ENCODE results near the gene CDC5L.

DNA sequence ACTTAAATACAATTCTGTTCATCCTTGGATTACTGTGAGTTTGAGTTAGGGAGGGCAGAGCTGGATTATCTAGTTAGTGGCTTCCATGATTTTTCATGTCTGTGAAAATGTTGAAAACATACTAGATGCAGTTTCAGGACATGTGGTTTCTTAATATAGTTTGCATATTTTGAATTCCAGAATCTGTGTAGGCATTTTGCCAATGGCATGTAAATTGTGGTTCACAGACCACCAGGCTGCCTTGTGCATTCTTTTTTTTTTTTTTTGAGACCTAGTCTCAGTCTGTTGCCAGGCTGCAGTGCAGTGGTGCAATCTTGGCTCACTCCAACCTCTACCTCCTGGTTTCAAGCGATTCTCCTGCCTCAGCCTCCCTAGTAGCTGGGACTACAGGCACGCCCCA lies 42.8 kb downstream of the CDC5L start:
- TF ChIP-seq, protein P1, sequence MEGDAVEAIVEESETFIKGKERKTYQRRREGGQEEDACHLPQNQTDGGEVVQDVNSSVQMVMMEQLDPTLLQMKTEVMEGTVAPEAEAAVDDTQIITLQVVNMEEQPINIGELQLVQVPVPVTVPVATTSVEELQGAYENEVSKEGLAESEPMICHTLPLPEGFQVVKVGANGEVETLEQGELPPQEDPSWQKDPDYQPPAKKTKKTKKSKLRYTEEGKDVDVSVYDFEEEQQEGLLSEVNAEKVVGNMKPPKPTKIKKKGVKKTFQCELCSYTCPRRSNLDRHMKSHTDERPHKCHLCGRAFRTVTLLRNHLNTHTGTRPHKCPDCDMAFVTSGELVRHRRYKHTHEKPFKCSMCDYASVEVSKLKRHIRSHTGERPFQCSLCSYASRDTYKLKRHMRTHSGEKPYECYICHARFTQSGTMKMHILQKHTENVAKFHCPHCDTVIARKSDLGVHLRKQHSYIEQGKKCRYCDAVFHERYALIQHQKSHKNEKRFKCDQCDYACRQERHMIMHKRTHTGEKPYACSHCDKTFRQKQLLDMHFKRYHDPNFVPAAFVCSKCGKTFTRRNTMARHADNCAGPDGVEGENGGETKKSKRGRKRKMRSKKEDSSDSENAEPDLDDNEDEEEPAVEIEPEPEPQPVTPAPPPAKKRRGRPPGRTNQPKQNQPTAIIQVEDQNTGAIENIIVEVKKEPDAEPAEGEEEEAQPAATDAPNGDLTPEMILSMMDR (IDR thresholded peaks at IDR 0.05), result no peak
- no peak for TF ChIP-seq POLR2A (IDR thresholded peaks at IDR 0.05)
